ENCODE data around the gene LEMD2.

DNA sequence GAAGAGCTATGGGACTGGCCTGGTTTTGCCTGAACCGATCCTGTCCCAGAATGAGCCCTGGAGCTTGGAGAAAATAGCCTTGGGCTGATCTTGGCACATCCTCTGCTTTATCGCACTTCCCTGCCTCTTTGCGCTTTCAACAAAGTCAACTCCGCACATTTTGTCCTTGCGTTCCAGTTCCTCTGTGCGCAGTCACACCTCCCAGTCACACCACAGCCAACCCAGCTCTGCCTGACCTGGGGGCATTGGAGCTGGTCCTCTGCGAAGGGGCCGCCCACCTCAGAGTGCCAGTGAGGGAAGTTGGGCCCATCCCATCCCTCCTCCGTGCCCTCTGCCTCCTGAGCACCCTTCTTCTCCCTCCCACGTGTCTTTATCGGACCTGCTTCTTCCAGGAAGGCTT, 60.5 kb downstream of the LEMD2 start:
- TF ChIP-seq EZH2phosphoT487 (IDR thresholded peaks at IDR 0.05; ENCODE audit: borderline replicate concordance, low read length): no peak
- TF ChIP-seq, protein P1, sequence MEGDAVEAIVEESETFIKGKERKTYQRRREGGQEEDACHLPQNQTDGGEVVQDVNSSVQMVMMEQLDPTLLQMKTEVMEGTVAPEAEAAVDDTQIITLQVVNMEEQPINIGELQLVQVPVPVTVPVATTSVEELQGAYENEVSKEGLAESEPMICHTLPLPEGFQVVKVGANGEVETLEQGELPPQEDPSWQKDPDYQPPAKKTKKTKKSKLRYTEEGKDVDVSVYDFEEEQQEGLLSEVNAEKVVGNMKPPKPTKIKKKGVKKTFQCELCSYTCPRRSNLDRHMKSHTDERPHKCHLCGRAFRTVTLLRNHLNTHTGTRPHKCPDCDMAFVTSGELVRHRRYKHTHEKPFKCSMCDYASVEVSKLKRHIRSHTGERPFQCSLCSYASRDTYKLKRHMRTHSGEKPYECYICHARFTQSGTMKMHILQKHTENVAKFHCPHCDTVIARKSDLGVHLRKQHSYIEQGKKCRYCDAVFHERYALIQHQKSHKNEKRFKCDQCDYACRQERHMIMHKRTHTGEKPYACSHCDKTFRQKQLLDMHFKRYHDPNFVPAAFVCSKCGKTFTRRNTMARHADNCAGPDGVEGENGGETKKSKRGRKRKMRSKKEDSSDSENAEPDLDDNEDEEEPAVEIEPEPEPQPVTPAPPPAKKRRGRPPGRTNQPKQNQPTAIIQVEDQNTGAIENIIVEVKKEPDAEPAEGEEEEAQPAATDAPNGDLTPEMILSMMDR (IDR thresholded peaks at IDR 0.05; ENCODE audit: low read depth, low read length, poor library complexity, severe bottlenecking): no peak
